HFFc6 (cell line): ENCODE data around the gene XAB2. TPM values are rescaled to one million over a fixed set of nuclear protein-coding genes. Genes with fewer than 3 reads are reported as not detected.
"Not testable (repeated sequence)": the region's sequence is repeated elsewhere in the genome, so short reads cannot be mapped to it uniquely, and the experiment has no call there.

Experiments used
- DNase-seq: peaks from one replicate; pipeline ENCODE4 v3.0.0-alpha.2; 2018
- H3K27ac Mint-ChIP-seq: 2 replicates; pipeline ENCODE4 v1.8.0; 2020; ENCODE audit warnings: mild to moderate bottlenecking, mixed read lengths
- H3K27me3 Mint-ChIP-seq: 2 replicates; pipeline ENCODE4 v1.8.0; 2021; ENCODE audit warnings: mild to moderate bottlenecking, moderate library complexity, mixed read lengths; ENCODE audit not compliant: insufficient read depth
- H3K36me3 Mint-ChIP-seq: 2 replicates; pipeline ENCODE4 v1.8.0; 2021; ENCODE audit warnings: low read depth, mixed read lengths
- H3K4me1 Mint-ChIP-seq: 2 replicates; pipeline ENCODE4 v1.8.0; 2020; ENCODE audit warnings: low read depth, mixed read lengths
- H3K4me3 Mint-ChIP-seq: 2 replicates; pipeline ENCODE4 v1.8.0; 2020; ENCODE audit warnings: mild to moderate bottlenecking, moderate library complexity, mixed read lengths
- H3K9me3 Mint-ChIP-seq: 2 replicates; pipeline ENCODE4 v1.8.0; 2020; ENCODE audit warnings: mild to moderate bottlenecking, mixed read lengths
- microRNA-seq: library from miRNA; unstranded; fragments of <30 nt; microRNA quantifications from one replicate; pipeline ENCODE4, GENCODE V29; 2019
- total RNA-seq, 6 experiments: library from RNA; stranded (reverse); fragmentation: NEBNext Ultra II Directional; extraction: Animal tissue kit (Norgen Biotek cat#: 25700); gene quantifications; 2 replicates in 1 of 6; 3 replicates in 5 of 6; pipeline ENCODE4 v1.2.3, GENCODE V29; 2021
- TF ChIP-seq, protein P1 (sequence below): fragments of 200-600 bp; sonication (generic); IDR thresholded peaks from 2 replicates; pipeline ENCODE4 v1.5.0; 2021; ENCODE audit warnings: antibody characterized with exemption, mild to moderate bottlenecking

Gene XAB2
- total RNA-seq, 6 experiments from 2014 or later = 35.1 to 39.8 (median 36.3) TPM

- H3K27me3 Mint-ChIP-seq = peaks cover 24% of the 10 kb centered on the region
- no peak overlapping the region for H3K27ac Mint-ChIP-seq
- no peak overlapping the region for H3K4me3 Mint-ChIP-seq
- H3K36me3 Mint-ChIP-seq = no peaks in the 10 kb centered on the region
- H3K9me3 Mint-ChIP-seq = no peaks in the 10 kb centered on the region
- no peak for DNase-seq
- TF ChIP-seq, protein P1, sequence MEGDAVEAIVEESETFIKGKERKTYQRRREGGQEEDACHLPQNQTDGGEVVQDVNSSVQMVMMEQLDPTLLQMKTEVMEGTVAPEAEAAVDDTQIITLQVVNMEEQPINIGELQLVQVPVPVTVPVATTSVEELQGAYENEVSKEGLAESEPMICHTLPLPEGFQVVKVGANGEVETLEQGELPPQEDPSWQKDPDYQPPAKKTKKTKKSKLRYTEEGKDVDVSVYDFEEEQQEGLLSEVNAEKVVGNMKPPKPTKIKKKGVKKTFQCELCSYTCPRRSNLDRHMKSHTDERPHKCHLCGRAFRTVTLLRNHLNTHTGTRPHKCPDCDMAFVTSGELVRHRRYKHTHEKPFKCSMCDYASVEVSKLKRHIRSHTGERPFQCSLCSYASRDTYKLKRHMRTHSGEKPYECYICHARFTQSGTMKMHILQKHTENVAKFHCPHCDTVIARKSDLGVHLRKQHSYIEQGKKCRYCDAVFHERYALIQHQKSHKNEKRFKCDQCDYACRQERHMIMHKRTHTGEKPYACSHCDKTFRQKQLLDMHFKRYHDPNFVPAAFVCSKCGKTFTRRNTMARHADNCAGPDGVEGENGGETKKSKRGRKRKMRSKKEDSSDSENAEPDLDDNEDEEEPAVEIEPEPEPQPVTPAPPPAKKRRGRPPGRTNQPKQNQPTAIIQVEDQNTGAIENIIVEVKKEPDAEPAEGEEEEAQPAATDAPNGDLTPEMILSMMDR = no peak
- H3K4me1 Mint-ChIP-seq = no peaks in the 10 kb centered on the region
Observed at GRCh38 chr19:7582446-7582845, 46.9 kb downstream of the XAB2 start.

DNA sequence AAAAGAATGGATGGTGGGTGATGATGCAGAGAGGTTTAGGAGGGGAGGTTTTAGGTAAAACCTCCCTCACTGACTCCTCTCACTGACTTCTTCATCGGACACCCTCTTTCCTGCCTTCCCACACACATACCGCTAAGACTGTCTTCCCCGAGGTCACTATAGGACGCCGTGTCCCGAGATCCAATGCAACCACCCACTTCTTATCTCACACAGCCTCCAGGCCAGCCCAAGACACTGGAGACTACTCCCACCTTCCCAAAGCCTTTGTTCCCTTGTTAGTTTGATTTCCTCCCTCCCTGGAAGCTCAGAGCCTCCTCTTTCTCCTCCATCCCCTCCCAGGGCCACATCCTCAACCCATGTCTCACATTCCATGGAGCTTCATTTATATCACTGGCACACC is 50.2 kb downstream of the XAB2 start:
- Mint-ChIP-seq H3K27me3 (peaks cover 16% of the 10 kb centered on the region), H3K4me1 (no peaks in the 10 kb centered on the region), H3K27ac (no peak overlapping the region), H3K4me3 (no peak overlapping the region), H3K9me3 (no peaks in the 10 kb centered on the region), H3K36me3 (no peaks in the 10 kb centered on the region)
- DNase-seq = no peak
- TF ChIP-seq, protein P1 = no peak

DNA sequence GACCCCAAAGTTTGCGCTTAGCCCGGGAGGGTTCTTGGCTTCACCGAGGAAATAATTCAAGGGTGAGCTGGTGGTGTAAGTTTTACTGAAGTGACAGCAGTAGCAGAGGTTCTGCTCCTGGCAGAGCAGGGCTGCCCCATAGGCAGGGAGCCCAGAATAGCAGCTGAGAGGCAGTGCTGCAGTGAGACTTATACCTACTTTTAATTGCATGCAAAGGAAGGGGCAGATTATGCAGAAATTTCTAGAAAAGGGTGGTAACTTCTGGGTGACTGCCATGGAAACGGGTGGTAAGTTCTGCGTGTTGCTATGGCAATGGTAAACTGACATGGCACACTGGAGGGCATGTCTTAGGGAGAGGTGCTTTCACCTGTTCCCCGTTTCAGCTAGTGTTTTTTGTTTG is 51.2 kb downstream of the XAB2 start:
- no peaks in the 10 kb centered on the region for H3K4me1 Mint-ChIP-seq
- H3K27ac Mint-ChIP-seq = no peak overlapping the region
- H3K36me3 Mint-ChIP-seq = no peaks in the 10 kb centered on the region
- DNase-seq = no peak
- TF ChIP-seq, protein P1 = no peak
- peaks cover 14% of the 10 kb centered on the region for H3K27me3 Mint-ChIP-seq
- no peak overlapping the region for H3K4me3 Mint-ChIP-seq
- H3K9me3 Mint-ChIP-seq = no peaks in the 10 kb centered on the region

GRCh38 chr19:7577422-7577821 is 51.9 kb downstream of the XAB2 start:
- not testable (repeated sequence) for H3K4me1 Mint-ChIP-seq, H3K4me3 Mint-ChIP-seq, H3K9me3 Mint-ChIP-seq, DNase-seq, H3K36me3 Mint-ChIP-seq, H3K27ac Mint-ChIP-seq
- H3K27me3 Mint-ChIP-seq = peaks cover 12% of the 10 kb centered on the region

DNA sequence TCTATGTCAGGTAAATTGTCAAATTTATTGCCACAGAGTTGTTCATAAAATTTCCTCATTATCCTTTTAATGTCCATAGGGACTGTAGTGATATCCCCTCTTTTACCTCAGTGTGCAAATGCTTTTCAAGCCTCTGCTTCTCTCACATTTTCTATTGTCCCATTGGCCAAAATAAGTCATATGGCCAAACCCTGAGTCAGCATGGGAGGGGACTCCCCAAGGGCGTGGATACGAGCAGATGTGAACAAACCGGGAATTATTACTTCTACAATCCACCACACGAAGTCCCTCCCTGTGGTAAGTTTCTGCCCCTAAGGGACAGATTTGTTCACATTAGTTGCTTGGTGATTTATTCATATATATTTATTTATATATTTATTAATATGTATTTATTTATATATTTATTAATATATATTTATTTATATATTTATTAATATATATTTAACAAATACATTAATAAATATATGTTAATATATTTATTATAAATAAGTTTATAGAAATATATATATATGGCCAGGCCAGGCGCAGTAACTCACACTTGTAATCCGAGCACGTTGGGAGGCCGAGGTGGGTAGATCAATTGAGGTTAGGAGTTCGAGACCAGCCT is 53.8 kb downstream of the XAB2 start:
- no peak for DNase-seq
- no peak overlapping the region for H3K27ac Mint-ChIP-seq
- H3K9me3 Mint-ChIP-seq = no peaks in the 10 kb centered on the region
- TF ChIP-seq, protein P1 = no peak
- no peaks in the 10 kb centered on the region for H3K36me3 Mint-ChIP-seq
- H3K4me1 Mint-ChIP-seq = no peaks in the 10 kb centered on the region
- H3K27me3 Mint-ChIP-seq = peaks cover 9% of the 10 kb centered on the region; the same call in 1 of the 2 replicates
- no peak overlapping the region for H3K4me3 Mint-ChIP-seq

DNA sequence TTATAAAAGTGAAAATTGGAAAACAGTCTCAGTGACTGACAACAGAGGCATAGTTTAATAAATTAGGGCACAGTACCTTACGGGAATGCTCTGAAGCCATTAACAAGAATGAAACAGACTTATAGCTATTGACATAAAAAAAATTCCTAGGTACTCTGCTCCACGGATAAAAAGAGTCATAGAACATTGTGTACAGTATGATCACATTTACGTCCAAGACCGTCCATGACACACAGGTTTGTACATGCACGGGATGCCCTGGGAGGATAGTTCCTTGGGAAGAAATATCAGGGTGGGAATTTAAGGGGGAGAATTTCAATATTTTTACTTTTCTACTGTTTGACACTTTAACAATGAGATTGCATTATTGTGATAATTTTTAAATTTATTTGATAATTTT is 58.6 kb downstream of the XAB2 start:
- Mint-ChIP-seq H3K9me3 (no peaks in the 10 kb centered on the region), H3K27me3 (peaks cover 4% of the 10 kb centered on the region; the same call in 1 of the 2 replicates), H3K27ac (no peak overlapping the region), H3K36me3 (no peaks in the 10 kb centered on the region), H3K4me1 (no peaks in the 10 kb centered on the region), H3K4me3 (no peak overlapping the region)
- DNase-seq = no peak
- TF ChIP-seq, protein P1 = no peak

Small RNA genes within 50 kb of the gene (microRNA-seq; reads per million reads assigned to microRNA genes)
- not detected for gene MIR6792

Other genes with a start within 250 kb of the XAB2 start
- 1 to 10 TPM in 3 of 6 experiments, under 1 TPM in 3; 0.51 to 2.8 (median 1.0) TPM for gene PEX11G, start 140.5 kb downstream of the XAB2 start, total RNA-seq
- 10 to 100 TPM; 30.0 to 41.1 (median 35.8) TPM for gene ZNF358, start 113.4 kb downstream of the XAB2 start, total RNA-seq
- gene MCOLN1, start 106.9 kb downstream of the XAB2 start, total RNA-seq = 10 to 100 TPM; 18.2 to 28.7 (median 21.3) TPM
- gene PNPLA6, start 93.8 kb downstream of the XAB2 start, total RNA-seq = 100 to 1,000 TPM; 123 to 157 (median 138) TPM
- not detected for gene CAMSAP3, start 33.7 kb downstream of the XAB2 start, total RNA-seq
- 100 to 1,000 TPM in 5 of 6 experiments, 10 to 100 TPM in 1; 82.1 to 138 (median 110) TPM for gene PET100, start 248 bp upstream of the XAB2 start, total RNA-seq
- gene PCP2, start 4.2 kb upstream of the XAB2 start, total RNA-seq = not detected
- 1 to 10 TPM; 1.8 to 6.7 (median 4.4) TPM for gene STXBP2, start 7.6 kb upstream of the XAB2 start, total RNA-seq
- not detected for gene RETN, start 39.5 kb upstream of the XAB2 start, total RNA-seq
- not detected for gene MCEMP1, start 47.5 kb upstream of the XAB2 start, total RNA-seq
- 100 to 1,000 TPM; 143 to 179 (median 159) TPM for gene TRAPPC5, start 51.3 kb upstream of the XAB2 start, total RNA-seq
- gene FCER2, start 72.6 kb upstream of the XAB2 start, total RNA-seq = not detected
- not detected for gene CLEC4G, start 102.6 kb upstream of the XAB2 start, total RNA-seq
- gene CD209, start 118.0 kb upstream of the XAB2 start, total RNA-seq = not detected
- gene CLEC4M, start 133.7 kb upstream of the XAB2 start, total RNA-seq = not detected
- gene EVI5L, start 200.7 kb upstream of the XAB2 start, total RNA-seq = 10 to 100 TPM; 26.4 to 33.0 (median 27.7) TPM
- under 1 TPM in 4 of 6 experiments, not detected in 2; 0.05 to 0.18 (median 0.09) TPM for gene PRR36, start 244.8 kb upstream of the XAB2 start, total RNA-seq